Transverse colon (tissue), 4 donors: ENCODE data around the gene BORCS5.

ENCODE experiments used
- POLR2A ChIP-seq: fragments of 450-650 bp; IDR thresholded peaks from one replicate; pipeline ENCODE4 v1.6.1; 2016; ENCODE audit warnings: antibody characterized with exemption, mild to moderate bottlenecking, moderate library complexity
- POLR2AphosphoS5 ChIP-seq, 3 donors: sonication (generic); formaldehyde crosslinking; IDR thresholded peaks; one replicate each; pipeline ENCODE4 v1.6.1; 2016; ENCODE audit warnings: antibody characterized with exemption in 3 of 3
- TF ChIP-seq, protein P1 (sequence below), 5 experiments: fragments of 200-600 bp in 3 of 5; fragments of 450-650 bp in 2 of 5; sonication (generic) in 3 of 5; IDR thresholded peaks; 1 replicate in 2 of 5; 2 replicates in 3 of 5; pipeline ENCODE4 v1.5.1; 2016 to 2017; ENCODE audit warnings: antibody characterized with exemption in 5 of 5, inconsistent platforms in 3 of 5, mild to moderate bottlenecking in 2 of 5, moderate library complexity in 1 of 5

DNA sequence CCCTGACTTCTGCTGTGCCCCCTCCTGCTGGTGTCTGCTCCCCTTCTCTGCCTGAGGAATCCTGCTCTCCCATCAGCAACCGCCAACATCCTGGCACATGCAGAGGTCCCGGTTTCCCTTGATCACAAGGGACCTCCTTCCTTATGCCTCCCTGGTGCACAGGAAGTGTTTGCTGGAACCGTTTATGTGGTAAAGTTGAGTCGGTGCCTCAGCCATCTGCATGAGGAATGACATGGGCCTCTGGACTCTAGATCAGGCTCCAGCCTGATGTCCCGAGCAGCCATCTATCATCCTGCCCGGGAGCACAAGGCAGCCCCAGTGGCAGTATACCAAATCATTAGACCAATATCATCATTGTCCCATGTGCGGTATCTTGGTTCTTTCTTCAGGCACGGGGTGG, 90.4 kb downstream of the BORCS5 start:
- no peak for TF ChIP-seq POLR2AphosphoS5 (IDR thresholded peaks at IDR 0.05)
- TF ChIP-seq, protein P1, sequence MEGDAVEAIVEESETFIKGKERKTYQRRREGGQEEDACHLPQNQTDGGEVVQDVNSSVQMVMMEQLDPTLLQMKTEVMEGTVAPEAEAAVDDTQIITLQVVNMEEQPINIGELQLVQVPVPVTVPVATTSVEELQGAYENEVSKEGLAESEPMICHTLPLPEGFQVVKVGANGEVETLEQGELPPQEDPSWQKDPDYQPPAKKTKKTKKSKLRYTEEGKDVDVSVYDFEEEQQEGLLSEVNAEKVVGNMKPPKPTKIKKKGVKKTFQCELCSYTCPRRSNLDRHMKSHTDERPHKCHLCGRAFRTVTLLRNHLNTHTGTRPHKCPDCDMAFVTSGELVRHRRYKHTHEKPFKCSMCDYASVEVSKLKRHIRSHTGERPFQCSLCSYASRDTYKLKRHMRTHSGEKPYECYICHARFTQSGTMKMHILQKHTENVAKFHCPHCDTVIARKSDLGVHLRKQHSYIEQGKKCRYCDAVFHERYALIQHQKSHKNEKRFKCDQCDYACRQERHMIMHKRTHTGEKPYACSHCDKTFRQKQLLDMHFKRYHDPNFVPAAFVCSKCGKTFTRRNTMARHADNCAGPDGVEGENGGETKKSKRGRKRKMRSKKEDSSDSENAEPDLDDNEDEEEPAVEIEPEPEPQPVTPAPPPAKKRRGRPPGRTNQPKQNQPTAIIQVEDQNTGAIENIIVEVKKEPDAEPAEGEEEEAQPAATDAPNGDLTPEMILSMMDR (IDR thresholded peaks at IDR 0.05): no peak
- TF ChIP-seq POLR2A: no peak
